ENCODE measurements around the gene ARHGEF37. TPM values are rescaled to one million over a fixed set of nuclear protein-coding genes. Genes with fewer than 3 reads are reported as not detected.

The ARHGEF37 gene
- total and polyA plus RNA-seq, 2 of the 8 experiments (the other 6 are each of a cell fraction or from before 2014, with no cell fraction given) = 0.21 to 0.48 TPM

GRCh38 chr5:149636861-149637246 lies 55.6 kb downstream of the ARHGEF37 start (continued):
- TF ChIP-seq SIN3A (conservative IDR thresholded peaks at IDR 0.05 in 1 of 2, IDR thresholded peaks at IDR 0.05 in 1 of 2; ENCODE audit: low read depth in 1 of 2, low read length in 2 of 2) = 0 out of 4 replicates have a peak, but pooled peaks of 1 of the 2 experiments have one; percentile 41
- TF ChIP-seq POLR2AphosphoS5 (IDR thresholded peaks at IDR 0.05; ENCODE audit: low read depth, low read length) = no peak
